OCI-M1 (cell line): Measurements from ENCODE around the gene ARID1B.

ENCODE experiments used
- DNase-seq: peaks from one replicate; lab custom pipeline; 2025; lab: John Stamatoyannopoulos, UW

Gene ARID1B

GRCh38 chr6:156776840-156777576, at the start of gene ARID1B:
Gene ARID1B, plus strand, starts transcription at chr6:156777378. Its CDS starts 303 bp downstream, at chr6:156777681.
- DNase-seq = peak; percentile 83

GRCh38 chr6:156727715-156728385, 49.3 kb upstream of the ARID1B start:
- DNase-seq = peak; percentile 44

- DNase-seq = no peak
Measured at GRCh38 chr6:156729248-156729647, 47.9 kb upstream of the ARID1B start.

DNA sequence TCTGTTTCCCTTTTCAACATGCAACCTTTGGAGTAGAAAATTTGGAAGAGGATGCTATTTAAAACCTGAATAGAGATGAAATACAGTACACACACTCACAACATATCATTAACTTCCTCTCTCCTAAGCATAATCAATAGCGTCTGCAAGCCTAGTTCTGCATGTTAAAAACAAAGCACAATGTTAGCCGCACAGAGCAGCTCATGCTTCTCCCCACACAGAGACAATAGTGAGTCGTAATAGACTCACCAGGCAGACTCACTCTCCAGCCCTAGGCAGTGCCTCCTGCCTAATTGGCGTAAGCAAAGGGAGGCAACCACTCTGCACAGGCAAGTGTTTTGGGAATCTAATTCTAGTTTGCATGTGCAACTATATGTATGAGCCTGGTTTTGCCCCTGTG, 45.8 kb upstream of the ARID1B start:
- no peak for DNase-seq

DNA sequence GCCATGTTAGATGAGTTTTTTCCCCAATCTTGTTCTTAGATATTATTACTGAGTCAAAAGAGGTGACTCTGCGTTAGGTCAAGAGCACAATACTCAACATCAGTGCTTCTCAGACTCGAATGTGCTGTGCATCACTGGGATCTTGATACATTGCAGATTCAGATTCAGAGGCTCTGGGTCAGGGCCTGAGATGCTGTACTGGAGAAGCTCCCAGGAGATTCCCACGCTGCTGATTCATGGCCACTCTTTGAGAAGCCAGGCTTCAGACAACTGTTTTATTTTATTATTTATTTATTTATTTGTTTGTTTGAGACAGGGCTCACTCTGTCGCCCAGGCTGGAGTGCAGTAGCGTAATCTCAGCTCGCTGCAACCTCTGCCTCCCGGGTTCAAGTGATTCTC, 41.4 kb upstream of the ARID1B start:
- DNase-seq = no peak

DNA sequence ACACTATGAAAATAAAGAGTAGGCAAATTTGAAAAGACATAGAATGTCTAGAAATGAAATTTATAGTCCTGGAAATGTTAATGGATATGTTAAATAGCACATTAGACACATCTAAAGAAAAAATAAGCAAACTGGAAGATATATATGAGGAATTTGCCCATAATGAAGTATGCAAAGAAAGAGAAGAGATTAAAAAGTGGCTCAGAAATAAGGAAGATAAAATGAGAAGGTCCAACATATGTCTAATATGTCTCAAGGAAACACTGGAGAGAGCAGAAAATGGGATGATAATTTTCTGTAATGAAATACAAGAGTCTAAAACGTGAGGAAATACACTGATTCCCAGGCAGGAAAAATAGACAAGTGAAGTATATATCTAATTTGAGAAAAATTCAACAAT, 36.6 kb upstream of the ARID1B start:
- no peak for DNase-seq

DNA sequence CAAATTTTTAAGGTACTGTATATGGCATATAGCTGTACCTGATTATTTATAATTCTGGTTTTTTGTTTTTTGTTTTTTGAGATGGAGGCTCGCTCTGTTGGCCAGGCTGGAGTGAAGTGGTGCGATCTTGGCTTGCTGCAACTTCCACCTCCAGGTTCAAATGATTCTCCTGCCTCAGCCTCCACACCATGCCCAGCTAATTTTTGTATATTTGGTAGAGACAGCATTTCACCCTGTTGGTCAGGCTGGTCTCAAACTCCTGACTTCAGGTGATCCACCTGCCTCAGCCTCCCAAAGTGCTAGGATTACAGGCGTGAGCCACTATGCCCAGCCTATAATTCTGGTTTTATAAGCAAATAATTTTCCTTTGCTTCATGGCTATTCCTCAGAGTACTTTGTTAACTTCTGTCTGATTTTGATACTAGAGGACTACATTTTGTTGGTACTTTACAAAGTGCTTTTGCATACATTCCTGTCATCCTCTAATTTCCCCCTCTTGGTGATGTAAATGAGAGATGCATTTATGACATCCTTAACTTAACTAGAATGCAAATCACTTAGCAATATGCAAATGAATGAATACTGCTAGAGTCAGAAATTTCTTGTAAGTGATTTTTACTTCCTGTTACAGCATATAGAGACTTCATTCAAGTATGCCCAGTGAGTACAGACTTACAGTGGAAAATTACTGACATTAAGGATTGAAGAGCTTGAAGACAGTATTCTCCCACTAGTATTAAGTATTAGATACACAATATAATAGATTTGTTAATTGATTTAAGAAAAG, 35.7 kb upstream of the ARID1B start:
- DNase-seq = no peak

DNA sequence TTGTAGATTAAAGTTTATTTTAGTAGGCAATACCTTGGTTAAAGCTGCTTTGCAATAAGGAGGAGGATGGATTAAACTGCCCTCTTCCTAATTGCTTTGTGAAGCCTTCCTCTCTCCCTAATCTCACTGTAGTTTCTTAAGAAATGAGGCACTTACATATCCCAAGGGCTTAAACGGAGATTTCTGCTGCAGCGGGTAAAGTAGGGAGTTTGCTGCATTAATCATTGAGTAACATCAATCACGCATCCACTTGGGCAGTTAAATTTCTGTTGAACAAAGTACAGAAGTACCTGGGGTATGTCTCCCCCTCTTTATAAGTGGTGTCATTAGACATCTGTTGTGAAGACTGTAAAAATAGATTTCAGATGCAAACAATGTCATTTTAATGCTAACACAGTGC, 29.5 kb upstream of the ARID1B start:
- DNase-seq = no peak

DNA sequence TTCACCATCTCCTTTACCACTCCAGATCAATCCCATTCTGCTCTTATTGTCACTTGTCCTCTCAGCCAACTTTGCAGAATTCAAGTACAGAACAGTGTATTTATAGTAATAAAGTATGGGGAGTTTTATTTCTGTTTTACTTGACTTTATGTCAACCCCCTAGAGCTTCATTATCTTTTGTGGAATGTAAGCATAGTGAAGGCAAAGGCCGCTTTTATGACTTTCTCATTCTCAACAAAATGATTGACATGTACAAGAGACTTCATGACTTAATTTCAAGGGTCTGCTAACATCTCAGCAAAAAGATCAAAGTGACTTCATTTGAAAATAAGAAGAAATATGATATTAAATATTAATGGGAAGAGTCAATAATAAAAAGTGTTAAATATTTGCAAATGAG, 28.7 kb upstream of the ARID1B start:
- DNase-seq = no peak

GRCh38 chr6:156752666-156753301, 24.4 kb upstream of the ARID1B start:
- DNase-seq = peak; percentile 15

- DNase-seq = no peak
Measured at GRCh38 chr6:156756630-156757610, 20.3 kb upstream of the ARID1B start.

DNA sequence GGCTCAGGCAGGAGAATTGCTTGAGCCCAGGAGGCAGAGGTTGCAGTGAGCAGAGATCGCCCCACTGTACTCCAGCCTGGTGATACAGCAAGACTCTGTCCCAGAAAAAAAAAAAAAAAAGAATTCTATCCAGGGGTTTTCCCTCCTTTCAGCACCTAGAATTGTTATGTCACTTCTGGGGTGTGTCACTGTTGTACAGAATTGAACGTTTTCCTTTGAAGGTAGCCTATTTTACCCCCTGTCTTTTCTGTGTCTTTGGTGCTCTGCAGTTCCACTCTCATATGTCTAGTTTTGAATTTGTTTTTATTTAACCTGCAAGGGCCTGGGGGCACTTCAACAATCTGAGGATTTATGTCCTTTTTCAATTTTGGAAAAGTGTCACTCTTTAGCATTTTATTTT, 19.3 kb upstream of the ARID1B start:
- no peak for DNase-seq

DNA sequence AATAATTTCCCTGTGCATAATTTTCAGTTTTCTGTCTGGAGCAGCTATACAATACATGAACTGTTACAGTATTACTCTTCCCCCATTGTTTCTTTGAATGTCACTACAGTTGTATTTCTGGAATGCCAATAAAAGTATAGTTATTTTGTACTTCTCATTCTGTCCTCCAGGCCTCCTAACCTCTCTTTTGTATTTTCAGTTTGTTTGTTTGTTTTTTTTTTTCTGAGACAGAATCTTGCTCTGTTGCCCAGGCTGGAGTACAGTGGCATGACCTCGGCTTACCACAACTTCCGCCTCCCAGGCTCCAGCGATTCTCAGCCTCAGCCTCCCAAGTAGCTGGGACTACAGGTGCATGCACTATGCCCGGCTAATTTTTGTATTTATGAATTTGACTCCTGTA, 16.8 kb upstream of the ARID1B start:
- no peak for DNase-seq

DNA sequence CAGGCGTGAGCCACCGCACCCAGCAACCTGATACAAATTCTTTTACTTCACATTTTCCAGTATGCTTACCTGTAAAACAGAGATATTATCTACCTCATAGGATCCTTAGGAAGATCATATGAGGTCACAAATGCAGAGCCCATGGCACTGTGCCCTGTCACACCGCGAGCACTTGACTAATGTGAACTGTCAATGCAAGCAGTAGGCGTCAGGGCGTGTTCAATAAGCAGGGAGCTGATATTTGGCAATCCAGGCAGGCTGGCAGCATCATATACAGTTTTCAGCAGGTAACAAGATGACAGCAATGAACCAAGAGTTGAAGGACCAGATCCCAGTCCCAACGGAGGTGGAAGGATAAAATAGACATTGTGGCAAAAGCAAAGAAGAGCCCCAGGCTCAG, 14.6 kb upstream of the ARID1B start:
- no peak for DNase-seq

DNA sequence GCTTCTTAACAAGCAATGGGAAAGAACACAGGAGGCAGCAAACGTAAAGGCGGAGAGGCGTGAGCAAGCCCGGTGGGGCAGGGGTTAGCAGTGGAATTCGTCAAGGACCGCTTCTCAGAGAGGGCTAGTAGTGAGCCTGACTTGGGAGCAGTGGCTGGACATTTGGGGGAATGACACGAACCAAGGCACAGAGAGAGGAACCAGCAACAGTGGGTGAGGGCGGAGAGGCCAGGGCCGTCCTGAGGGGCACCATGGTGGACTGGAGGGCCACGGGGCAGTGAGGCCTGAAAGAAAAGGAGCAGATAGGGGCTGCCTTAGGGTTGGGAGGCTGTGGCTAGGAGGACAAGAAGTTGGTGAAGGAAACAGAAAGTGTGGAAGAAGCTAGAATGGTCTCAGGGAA, 12.1 kb upstream of the ARID1B start:
- no peak for DNase-seq

GRCh38 chr6:156767603-156768467, 9.3 kb upstream of the ARID1B start:
- DNase-seq = peak; percentile 20

DNA sequence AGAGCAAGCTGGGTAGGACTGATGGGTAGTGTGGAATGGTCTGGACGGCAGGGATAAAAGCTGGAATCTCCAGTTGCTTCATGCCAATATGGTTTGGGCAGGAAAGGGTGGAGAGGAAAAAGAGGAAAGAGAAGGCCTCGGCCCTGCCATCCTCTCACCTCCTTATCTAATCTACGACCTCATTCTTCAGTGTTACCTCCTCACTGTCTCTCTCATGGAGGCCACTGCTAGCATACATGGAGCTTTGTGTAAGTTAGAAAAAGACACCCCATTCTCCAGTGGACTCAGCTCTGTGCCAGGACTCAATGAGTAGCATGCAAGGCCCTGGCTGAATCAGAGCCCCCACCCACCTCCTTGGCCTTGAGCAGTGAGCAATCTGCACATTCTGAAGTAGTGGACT, 6.1 kb upstream of the ARID1B start:
- DNase-seq = no peak

GRCh38 chr6:156771761-156772160, 5.4 kb upstream of the ARID1B start:
- DNase-seq = no peak

GRCh38 chr6:156773476-156773875, 3.7 kb upstream of the ARID1B start:
- DNase-seq = no peak
